ENCODE data around the gene RUNX1. TPM values are rescaled to one million over a fixed set of nuclear protein-coding genes. Genes with fewer than 3 reads are reported as not detected.

The RUNX1 gene
- total RNA-seq, 6 experiments from 2014 or later: 2.9 to 18.3 (median 4.3) TPM

DNA sequence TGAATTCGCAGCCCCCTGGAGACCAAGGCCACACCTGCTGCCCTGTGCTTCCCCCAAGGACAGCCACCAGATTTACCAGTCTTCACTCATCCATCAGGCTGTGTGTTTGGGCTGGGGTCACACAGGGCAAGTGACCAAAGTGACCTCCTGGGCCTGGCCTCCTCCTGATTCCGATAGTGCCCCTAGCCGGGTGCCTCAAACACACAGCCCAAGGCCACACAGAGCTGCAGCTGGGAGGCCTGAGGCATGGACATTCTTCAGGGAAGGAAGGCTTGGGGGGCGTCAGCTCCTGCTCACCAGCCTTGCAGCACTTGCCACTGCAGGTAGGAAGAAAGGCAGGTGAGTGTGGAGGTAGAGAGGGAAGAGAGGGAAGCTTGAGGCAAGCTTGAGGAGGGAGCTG lies 181.3 kb downstream of the RUNX1 start:
- no peak for ATAC-seq
- Histone ChIP-seq H3K27ac (no peak overlapping the region), H3K36me3 (peaks cover 0 to 2% (median 0%) of the 10 kb centered on the region in 4 donors), H3K4me1 (peaks cover 0 to 10% (median 0%) of the 10 kb centered on the region in 4 donors), H3K27me3 (no peaks in the 10 kb centered on the region), H3K9me3 (no peaks in the 10 kb centered on the region), H3K4me3 (no peak overlapping the region)
- intact Hi-C loops (cut with DNase I): no loop called here
- no peak for DNase-seq
- no peak for TF ChIP-seq POLR2A (IDR thresholded peaks at IDR 0.05)
- TF ChIP-seq, protein P1, sequence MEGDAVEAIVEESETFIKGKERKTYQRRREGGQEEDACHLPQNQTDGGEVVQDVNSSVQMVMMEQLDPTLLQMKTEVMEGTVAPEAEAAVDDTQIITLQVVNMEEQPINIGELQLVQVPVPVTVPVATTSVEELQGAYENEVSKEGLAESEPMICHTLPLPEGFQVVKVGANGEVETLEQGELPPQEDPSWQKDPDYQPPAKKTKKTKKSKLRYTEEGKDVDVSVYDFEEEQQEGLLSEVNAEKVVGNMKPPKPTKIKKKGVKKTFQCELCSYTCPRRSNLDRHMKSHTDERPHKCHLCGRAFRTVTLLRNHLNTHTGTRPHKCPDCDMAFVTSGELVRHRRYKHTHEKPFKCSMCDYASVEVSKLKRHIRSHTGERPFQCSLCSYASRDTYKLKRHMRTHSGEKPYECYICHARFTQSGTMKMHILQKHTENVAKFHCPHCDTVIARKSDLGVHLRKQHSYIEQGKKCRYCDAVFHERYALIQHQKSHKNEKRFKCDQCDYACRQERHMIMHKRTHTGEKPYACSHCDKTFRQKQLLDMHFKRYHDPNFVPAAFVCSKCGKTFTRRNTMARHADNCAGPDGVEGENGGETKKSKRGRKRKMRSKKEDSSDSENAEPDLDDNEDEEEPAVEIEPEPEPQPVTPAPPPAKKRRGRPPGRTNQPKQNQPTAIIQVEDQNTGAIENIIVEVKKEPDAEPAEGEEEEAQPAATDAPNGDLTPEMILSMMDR (IDR thresholded peaks at IDR 0.05): no peak
- 80% methylated on average over 3 of the region's 4 CpGs for WGBS (ENCODE audit: insufficient coverage, low coverage, low lambda C conversion rate, missing lambda C conversion rate)

- Histone ChIP-seq H3K36me3 (peaks cover 0 to 2% (median 0%) of the 10 kb centered on the region in 4 donors), H3K4me1 (peaks cover 0 to 10% (median 0%) of the 10 kb centered on the region in 4 donors), H3K9me3 (no peaks in the 10 kb centered on the region), H3K4me3 (no peak overlapping the region), H3K27ac (peak overlapping the region in 1 of 3 donors; percentile 20), H3K27me3 (no peaks in the 10 kb centered on the region)
- TF ChIP-seq, protein P1 (IDR thresholded peaks at IDR 0.05): no peak
- TF ChIP-seq POLR2A (IDR thresholded peaks at IDR 0.05): peak; percentile 5
- ATAC-seq (peak; percentile 85 to 97 (median 89)), DNase-seq (peak; percentile 82 to 91 (median 82))
- intact Hi-C loops (cut with DNase I): no loop called here
- WGBS (ENCODE audit: insufficient coverage, low coverage, low lambda C conversion rate, missing lambda C conversion rate): 32% methylated on average over 11 of the region's 20 CpGs
These were observed 183.5 kb downstream of the RUNX1 start for GRCh38 chr21:34865400-34866241.

- no peak for TF ChIP-seq POLR2A (IDR thresholded peaks at IDR 0.05)
- TF ChIP-seq, protein P1 (IDR thresholded peaks at IDR 0.05): no peak
- intact Hi-C loops (cut with DNase I): no loop called here
- no peak overlapping the region for H3K4me3 ChIP-seq
- H3K27me3 ChIP-seq: no peaks in the 10 kb centered on the region
- no peak for ATAC-seq
- H3K36me3 ChIP-seq: peaks cover 0 to under 1% (median 0%) of the 10 kb centered on the region in 4 donors
- no peak for DNase-seq
- peaks cover 0 to 10% (median 0%) of the 10 kb centered on the region in 4 donors for H3K4me1 ChIP-seq
- 67% methylated on average over 5 of the region's 8 CpGs for WGBS (ENCODE audit: insufficient coverage, low coverage, low lambda C conversion rate, missing lambda C conversion rate)
- H3K27ac ChIP-seq: no peak overlapping the region
- no peaks in the 10 kb centered on the region for H3K9me3 ChIP-seq
These were observed 184.5 kb downstream of the RUNX1 start for GRCh38 chr21:34864370-34865149.

- Histone ChIP-seq H3K4me3 (no peak overlapping the region), H3K4me1 (peaks cover 0 to 10% (median 0%) of the 10 kb centered on the region in 4 donors), H3K27me3 (no peaks in the 10 kb centered on the region), H3K36me3 (peaks cover 0 to 4% (median 2%) of the 10 kb centered on the region in 4 donors), H3K9me3 (no peaks in the 10 kb centered on the region), H3K27ac (no peak overlapping the region)
- WGBS (ENCODE audit: insufficient coverage, low coverage, low lambda C conversion rate, missing lambda C conversion rate): 100% methylated on average over 3 of the region's 3 CpGs
- intact Hi-C loops (cut with DNase I): no loop called here
- DNase-seq (no peak), ATAC-seq (no peak)
- TF ChIP-seq, protein P1 (IDR thresholded peaks at IDR 0.05): no peak
- TF ChIP-seq POLR2A (IDR thresholded peaks at IDR 0.05): no peak
These were observed 186.2 kb downstream of the RUNX1 start for GRCh38 chr21:34862951-34863350.

Data from right lobe of liver (tissue), 6 donors.